ENCODE data around the gene SIDT2.

The SIDT2 gene

DNA sequence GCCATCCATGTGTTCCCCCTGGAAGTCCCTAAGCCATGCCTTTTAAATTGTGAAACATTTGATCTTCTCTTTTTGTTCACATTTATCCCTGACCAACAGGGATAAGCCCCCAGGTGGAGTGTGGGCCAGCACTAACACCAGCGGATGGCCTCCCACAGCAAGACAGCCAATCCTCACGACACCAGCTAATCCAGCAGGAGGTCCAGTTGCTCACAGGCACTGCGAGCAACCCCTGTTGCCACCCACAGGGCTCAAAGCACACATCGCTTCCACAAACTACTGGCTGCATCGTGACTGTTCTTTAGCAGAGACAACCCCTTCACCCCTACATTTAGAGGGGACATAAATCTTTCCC, 51.4 kb downstream of the SIDT2 start:
- DNase-seq (ENCODE audit: low spot score in 2 of 2) (no peak), ATAC-seq (replicated peaks; ENCODE audit: extremely low read depth, poor library complexity, severe bottlenecking) (peak; percentile 5)
- Mint-ChIP-seq H3K27ac (ENCODE audit: low read depth) (peak overlapping the region; percentile 99), H3K4me1 (peaks cover 72% of the 10 kb centered on the region), H3K27me3 (no peaks in the 10 kb centered on the region), H3K9me3 (no peaks in the 10 kb centered on the region), H3K4me3 (peak overlapping the region; percentile 99), H3K36me3 (ENCODE audit: insufficient read depth) (peaks cover 62% of the 10 kb centered on the region)

DNA sequence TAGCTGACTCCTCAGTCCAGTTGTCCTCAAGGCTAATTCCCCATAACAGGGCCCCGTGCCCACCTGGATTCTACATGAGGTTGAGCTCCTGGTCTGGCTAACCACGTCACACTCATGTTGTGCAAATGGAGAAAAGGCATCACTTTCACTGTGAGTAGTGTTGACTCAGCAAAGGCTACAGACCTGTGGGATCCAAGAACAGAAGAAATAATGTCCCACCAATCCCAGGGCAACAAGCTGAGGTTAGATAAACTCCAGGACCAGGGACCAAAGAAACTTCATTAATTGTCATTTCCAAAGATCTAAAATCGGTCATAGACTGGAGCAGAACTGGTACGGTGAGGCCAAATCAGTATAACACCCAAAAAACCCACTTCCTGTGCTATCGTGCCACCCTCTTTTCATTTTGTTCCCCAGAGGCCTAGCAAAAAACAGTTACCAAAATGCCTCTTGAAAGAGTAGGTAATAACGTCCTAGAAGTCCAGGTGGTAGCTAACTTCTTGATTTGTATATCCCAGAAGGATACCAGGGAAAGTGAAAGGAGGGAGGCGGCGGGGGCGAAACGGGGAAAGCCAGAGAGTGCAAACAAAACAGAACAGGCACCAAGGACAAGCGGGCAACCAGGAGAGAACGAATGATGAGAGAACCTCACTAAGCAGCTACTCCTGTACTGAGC, 51.9 kb downstream of the SIDT2 start:
- Mint-ChIP-seq H3K27me3 (no peaks in the 10 kb centered on the region), H3K27ac (ENCODE audit: low read depth) (peak overlapping the region; percentile 99), H3K9me3 (no peaks in the 10 kb centered on the region), H3K4me3 (peak overlapping the region; percentile 99), H3K4me1 (peaks cover 69% of the 10 kb centered on the region), H3K36me3 (ENCODE audit: insufficient read depth) (peaks cover 57% of the 10 kb centered on the region)
- DNase-seq (ENCODE audit: low spot score in 2 of 2) (peak in 1 of 2 donors; percentile 23), ATAC-seq (replicated peaks; ENCODE audit: extremely low read depth, poor library complexity, severe bottlenecking) (peak; percentile 71)

DNA sequence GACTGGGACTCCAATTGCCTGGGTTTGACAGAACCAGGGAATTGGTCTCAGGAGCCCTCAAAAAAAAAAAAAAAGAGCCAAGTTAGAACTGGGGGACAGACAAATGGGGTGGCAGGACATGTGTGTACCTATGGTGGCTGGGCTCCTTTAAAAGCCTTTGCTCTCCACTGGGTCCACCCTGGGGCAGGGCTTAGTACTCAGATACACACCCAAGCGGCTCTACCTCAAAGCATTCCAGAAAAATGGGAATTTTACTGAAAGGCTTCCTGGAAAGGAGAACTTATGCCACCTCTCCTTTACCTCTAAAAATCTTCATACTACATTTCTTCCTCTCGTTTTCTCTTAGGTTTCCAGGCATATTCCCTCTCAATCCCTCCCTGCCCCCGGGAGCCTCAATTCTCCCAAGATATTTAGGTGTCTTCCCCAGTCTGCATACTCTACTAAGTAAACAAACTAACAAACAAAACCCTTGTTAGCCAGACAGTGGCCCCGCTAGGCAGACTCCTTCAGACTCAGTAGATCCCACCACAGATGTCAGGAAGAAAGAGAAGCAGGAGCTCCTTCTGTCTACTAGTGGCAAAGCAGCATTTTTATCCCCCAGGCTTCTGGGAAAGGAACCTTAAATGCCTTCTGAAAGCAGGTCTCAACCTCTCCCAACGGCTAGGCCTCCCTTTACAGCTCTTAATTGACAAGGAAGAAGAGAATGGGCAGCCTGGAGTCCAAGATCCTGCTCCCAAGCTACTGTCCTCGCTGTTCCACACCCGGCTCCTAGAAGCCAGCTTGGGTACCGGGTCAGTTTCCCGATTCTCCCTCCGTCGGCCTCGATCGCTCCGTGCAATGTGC, 52.7 kb downstream of the SIDT2 start:
- Mint-ChIP-seq H3K4me1 (peaks cover 66% of the 10 kb centered on the region), H3K27me3 (no peaks in the 10 kb centered on the region), H3K9me3 (no peaks in the 10 kb centered on the region), H3K36me3 (ENCODE audit: insufficient read depth) (peaks cover 54% of the 10 kb centered on the region), H3K27ac (ENCODE audit: low read depth) (peak overlapping the region; percentile 99), H3K4me3 (peak overlapping the region; percentile 99)
- no peak for ATAC-seq (replicated peaks; ENCODE audit: extremely low read depth, poor library complexity, severe bottlenecking)
- DNase-seq (ENCODE audit: low spot score in 2 of 2): no peak

DNA sequence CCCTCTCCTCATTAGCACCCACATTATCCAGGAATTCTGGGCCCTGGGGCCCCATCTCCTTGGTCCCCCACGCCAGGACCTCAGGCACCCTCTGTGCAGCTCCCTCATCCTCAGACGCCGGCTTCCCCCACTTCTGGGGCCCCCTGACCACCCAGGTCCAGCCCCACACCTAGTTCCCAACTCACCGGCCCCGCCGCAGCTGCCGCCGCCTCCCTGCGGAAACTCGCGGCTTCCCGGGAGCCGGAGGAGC, 53.2 kb downstream of the SIDT2 start, which contains the start of gene PCSK7:
PCSK7 (minus strand) TSS at position 232 of the 250 bp plus-strand sequence. CDS start 2,229 bp downstream, outside the sequence.
- H3K4me3 Mint-ChIP-seq: peak within 1 kb of the TSS; percentile 99
- ATAC-seq (replicated peaks; ENCODE audit: extremely low read depth, poor library complexity, severe bottlenecking) (no peak), DNase-seq (ENCODE audit: low spot score in 2 of 2) (no peak)
- peaks cover 61% of the 10 kb centered on the region for H3K4me1 Mint-ChIP-seq
- H3K9me3 Mint-ChIP-seq: no peaks in the 10 kb centered on the region
- peaks cover 50% of the 10 kb centered on the region for H3K36me3 Mint-ChIP-seq (ENCODE audit: insufficient read depth)
- H3K27me3 Mint-ChIP-seq: no peaks in the 10 kb centered on the region
- H3K27ac Mint-ChIP-seq (ENCODE audit: low read depth): peak within 1 kb of the TSS; percentile 99

DNA sequence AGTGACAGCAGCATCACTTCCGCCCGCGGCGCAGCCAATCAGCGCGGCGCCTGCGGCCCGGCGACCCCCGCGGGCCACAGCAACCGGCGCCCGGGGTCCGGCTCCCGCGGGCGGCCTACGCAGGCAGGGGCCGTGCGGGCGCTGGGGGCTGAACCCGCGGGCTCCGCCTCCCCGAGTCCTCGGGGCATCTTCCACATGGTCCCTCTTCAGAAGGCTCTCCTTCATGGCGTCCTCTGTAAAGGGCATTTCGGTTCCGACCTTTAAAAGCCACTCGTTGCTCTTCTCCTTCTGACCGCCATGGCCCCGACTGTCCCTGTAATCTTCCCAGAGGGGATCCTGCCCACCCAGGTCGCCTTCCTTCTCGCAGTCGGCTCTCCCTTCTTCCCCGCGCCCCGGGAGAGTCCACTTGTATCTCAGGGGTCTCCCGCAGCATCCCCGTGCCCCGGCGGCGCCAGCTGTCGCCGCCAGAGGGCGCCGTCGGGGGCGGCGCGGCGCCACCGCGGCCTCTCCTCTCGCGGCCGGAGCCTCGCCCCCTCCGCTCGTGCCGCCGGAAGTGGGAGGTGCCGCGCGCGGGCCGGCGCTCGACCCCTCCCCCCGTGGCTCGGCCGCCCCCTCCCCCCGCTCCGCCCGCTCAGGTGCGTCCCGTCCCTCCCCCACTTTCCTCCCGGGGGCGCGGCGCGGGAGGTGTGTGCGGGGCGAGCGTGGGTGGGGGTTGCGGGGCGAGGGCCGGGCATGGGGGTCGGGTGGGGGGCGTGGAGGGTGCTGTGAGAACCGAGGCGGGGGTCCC, 53.7 kb downstream of the SIDT2 start, which contains the start of gene RNF214:
RNF214 (plus strand) TSS at position 580 of the 787 bp plus-strand sequence. CDS start 1,602 bp downstream, outside the sequence.
- peak within 1 kb of the TSS; percentile 99 for H3K4me3 Mint-ChIP-seq
- H3K36me3 Mint-ChIP-seq (ENCODE audit: insufficient read depth): peaks cover 46% of the 10 kb centered on the region
- peak; percentile 68 for ATAC-seq (replicated peaks; ENCODE audit: extremely low read depth, poor library complexity, severe bottlenecking)
- peak within 1 kb of the TSS; percentile 99 for H3K27ac Mint-ChIP-seq (ENCODE audit: low read depth)
- H3K27me3 Mint-ChIP-seq: no peaks in the 10 kb centered on the region
- H3K9me3 Mint-ChIP-seq: no peaks in the 10 kb centered on the region
- DNase-seq (ENCODE audit: low spot score in 2 of 2): peak; percentile 53 to 54
- peaks cover 57% of the 10 kb centered on the region for H3K4me1 Mint-ChIP-seq

DNA sequence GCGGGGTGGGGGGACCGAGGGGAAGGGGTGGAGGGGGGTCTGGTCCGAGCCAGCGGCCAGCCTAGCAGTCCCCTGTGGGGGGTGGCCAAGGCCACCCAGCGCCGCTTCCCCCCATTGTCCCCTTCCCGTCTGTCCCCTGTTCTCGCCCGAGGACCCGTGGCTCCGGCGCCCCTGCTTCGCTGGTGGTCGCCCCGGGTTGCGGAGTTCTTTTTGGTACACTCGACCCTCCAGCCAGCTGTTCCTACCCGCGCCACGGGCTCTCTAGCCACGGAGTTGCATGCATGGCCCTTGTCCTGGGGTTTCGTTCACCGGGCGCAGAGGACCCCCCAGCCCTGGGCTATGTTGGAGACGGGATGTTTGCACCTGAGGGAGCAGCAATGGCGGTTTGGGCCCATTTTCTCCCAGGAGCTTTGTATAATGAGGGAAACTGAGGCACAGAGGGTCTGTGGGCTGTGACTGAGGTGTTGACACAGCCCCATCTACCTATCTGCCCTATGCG, 54.4 kb downstream of the SIDT2 start:
- DNase-seq (ENCODE audit: low spot score in 2 of 2) (no peak), ATAC-seq (replicated peaks; ENCODE audit: extremely low read depth, poor library complexity, severe bottlenecking) (no peak)
- H3K27ac Mint-ChIP-seq (ENCODE audit: low read depth): peak overlapping the region; percentile 99
- no peaks in the 10 kb centered on the region for H3K27me3 Mint-ChIP-seq
- peak overlapping the region; percentile 99 for H3K4me3 Mint-ChIP-seq
- peaks cover 39% of the 10 kb centered on the region for H3K36me3 Mint-ChIP-seq (ENCODE audit: insufficient read depth)
- H3K9me3 Mint-ChIP-seq: no peaks in the 10 kb centered on the region
- peaks cover 56% of the 10 kb centered on the region for H3K4me1 Mint-ChIP-seq

DNA sequence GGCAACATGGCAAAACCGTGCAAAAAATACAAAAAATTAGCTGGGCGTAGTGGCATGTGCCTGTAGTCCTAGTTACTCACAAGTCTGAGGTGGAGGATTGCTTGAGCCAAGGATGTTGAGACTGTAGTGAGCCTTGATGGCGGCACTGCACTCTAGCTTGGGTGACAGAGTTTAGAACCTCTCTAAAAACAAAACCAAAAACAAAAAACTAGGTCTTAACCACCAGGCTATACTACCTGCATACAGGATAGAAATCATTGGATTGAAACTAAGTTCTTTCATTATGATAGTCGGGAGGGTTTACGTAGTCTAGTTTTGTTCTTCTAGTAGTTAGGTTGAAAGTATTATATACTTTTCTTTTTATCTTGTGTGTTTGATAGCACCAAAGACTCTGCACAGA, 59.7 kb downstream of the SIDT2 start:
- Mint-ChIP-seq H3K27ac (ENCODE audit: low read depth) (no peak overlapping the region), H3K4me1 (peaks cover 10% of the 10 kb centered on the region), H3K36me3 (ENCODE audit: insufficient read depth) (peaks cover 33% of the 10 kb centered on the region), H3K9me3 (no peaks in the 10 kb centered on the region), H3K4me3 (no peak overlapping the region), H3K27me3 (no peaks in the 10 kb centered on the region)
- DNase-seq (ENCODE audit: low spot score in 2 of 2): no peak
- no peak for ATAC-seq (replicated peaks; ENCODE audit: extremely low read depth, poor library complexity, severe bottlenecking)

DNA sequence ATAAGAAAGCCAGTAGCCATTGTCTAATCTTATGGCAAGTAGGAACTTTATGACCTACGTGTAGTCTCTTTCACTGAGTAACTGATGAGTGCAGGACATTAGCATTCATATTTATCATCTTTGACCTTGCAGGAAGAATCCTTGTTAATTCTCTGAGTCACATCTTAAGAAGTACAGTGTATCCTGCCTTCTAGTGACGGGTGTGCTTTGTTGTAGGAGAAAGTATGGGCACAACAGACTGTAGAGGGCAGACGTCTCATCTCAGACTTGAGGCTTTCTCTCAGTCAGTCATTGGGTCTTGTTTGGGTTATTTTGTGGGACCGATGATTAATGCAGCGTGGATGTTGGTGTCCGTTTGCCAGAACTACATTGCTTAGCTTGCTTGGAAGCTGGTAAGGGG, 60.8 kb downstream of the SIDT2 start:
- no peak for ATAC-seq (replicated peaks; ENCODE audit: extremely low read depth, poor library complexity, severe bottlenecking)
- H3K4me1 Mint-ChIP-seq: peaks cover 2% of the 10 kb centered on the region

More for the DNA sequence above, 60.8 kb downstream of the SIDT2 start:
- H3K9me3 Mint-ChIP-seq: no peaks in the 10 kb centered on the region
- DNase-seq (ENCODE audit: low spot score in 2 of 2): no peak
- H3K27me3 Mint-ChIP-seq: no peaks in the 10 kb centered on the region
- no peak overlapping the region for H3K27ac Mint-ChIP-seq (ENCODE audit: low read depth)
- peaks cover 33% of the 10 kb centered on the region for H3K36me3 Mint-ChIP-seq (ENCODE audit: insufficient read depth)
- no peak overlapping the region for H3K4me3 Mint-ChIP-seq

Data from central memory CD8-positive, alpha-beta T cell (primary cell).